ENCODE measurements around the gene CATSPERD. TPM values are rescaled to one million over a fixed set of nuclear protein-coding genes. Genes with fewer than 3 reads are reported as not detected.

CATSPERD gene
- total and polyA plus RNA-seq, 9 of the 15 experiments (the other 6 are each of a cell fraction or from before 2014, with no cell fraction given): not detected

GRCh38 chr19:5823579-5824281 lies 103.3 kb downstream of the CATSPERD start (continued):
- TF ChIP-seq REST (IDR thresholded peaks at IDR 0.05; ENCODE audit: borderline replicate concordance) (peak; percentile 60; the same call in 1 of the 2 replicates), REST (CRISPR knock-in tag; IDR thresholded peaks at IDR 0.05; ENCODE audit: low read depth) (no peak), CTCF (IDR thresholded peaks at IDR 0.05 in 2 of 3, conservative IDR thresholded peaks at IDR 0.05 in 1 of 3; ENCODE audit: insufficient read depth in 2 of 3, low read depth in 1 of 3, low read length in 3 of 3) (peak; percentile 73 to 84 (median 76)), GMEB1 (CRISPR knock-in tag; IDR thresholded peaks at IDR 0.05) (no peak), EZH2 (IDR thresholded peaks at IDR 0.05; ENCODE audit: borderline replicate concordance, low read depth, low read length) (no peak), ZNF174 (CRISPR knock-in tag; IDR thresholded peaks at IDR 0.05) (no peak), NR3C1 (CRISPR knock-in tag; IDR thresholded peaks at IDR 0.05) (no peak), GTF2E2 (tag; IDR thresholded peaks at IDR 0.05) (no peak), SMARCE1 (IDR thresholded peaks at IDR 0.05) (peak; percentile 55), ZBTB9 (CRISPR knock-in tag; IDR thresholded peaks at IDR 0.05) (no peak), ZKSCAN3 (CRISPR knock-in tag; IDR thresholded peaks at IDR 0.05) (no peak), ZFP30 (CRISPR knock-in tag; IDR thresholded peaks at IDR 0.05; ENCODE audit: borderline replicate concordance) (no peak), RBM25 (IDR thresholded peaks at IDR 0.05; ENCODE audit: low read depth, low read length, severe bottlenecking) (peak; percentile 23)

All from K562 (cell line).